Measurements from ENCODE around the gene NETO1.

NETO1 gene

DNA sequence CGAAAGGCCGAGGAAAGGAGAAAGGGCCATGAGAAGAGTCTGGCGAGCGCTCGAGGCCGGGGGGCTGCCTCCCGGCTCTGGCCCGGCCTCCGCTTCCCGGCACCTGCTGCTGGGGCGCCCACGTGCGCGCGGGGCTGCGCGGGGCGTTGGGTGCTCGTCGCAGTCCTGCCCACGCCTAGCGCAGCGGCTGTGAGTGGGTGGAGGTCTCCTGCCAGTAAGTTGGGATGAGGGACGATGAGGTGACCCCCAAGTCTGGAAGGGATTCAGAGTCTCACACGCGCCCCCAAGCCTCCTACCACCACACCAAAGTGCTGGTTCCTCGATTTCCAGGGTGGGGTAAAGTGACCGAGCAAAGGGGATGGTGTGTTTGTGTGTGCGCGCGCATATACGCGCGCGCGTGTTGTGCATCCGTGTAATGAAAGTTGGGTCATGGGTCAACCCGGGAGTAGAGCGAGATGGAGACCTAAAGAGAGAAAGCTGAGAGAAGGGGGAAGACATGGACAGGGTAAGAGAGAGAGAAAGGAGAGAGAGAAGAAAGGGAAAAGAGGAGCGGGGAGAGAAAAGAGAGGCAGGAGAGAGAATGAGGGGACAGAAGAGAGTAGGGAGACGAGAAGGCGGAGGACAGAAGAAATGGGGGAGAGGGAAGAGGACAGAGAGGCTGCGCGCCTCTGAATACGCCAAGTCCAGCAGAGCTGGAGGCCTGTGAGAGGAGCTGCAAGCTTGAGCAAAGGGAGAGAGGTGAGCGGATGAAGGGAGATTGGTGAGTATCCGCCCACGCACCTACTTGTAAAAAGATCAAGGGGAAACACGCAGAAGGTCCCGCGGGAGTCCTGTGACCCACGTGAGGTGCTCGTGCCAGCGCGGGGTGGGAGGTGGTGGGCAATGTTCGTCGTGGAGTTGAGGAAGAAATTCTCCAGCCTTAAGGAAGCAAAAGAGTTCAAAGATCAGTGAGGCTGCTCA, 1.7 kb upstream of the NETO1 start:
- peak overlapping the region; percentile 57 for H3K4me3 ChIP-seq (ENCODE audit: extremely low read depth, insufficient read depth, low read length, poor library complexity, severe bottlenecking)
- peaks cover under 1% of the 10 kb centered on the region for H3K36me3 ChIP-seq (ENCODE audit: control insufficient read depth, insufficient read depth, low read length)
- no peak overlapping the region for H3K27ac ChIP-seq (ENCODE audit: low read depth, low read length, severe bottlenecking)
- H3K4me1 ChIP-seq (ENCODE audit: control insufficient read depth, insufficient read depth, low read length, poor library complexity, severe bottlenecking): peaks cover 5% of the 10 kb centered on the region
- H3K9me3 ChIP-seq (ENCODE audit: control insufficient read depth, low read length): no peaks in the 10 kb centered on the region
- 13 to 15% methylated on average over 29 to 39 of the region's 57 CpGs for WGBS, 2 experiments (ENCODE audit: insufficient coverage in 2 of 2)

DNA sequence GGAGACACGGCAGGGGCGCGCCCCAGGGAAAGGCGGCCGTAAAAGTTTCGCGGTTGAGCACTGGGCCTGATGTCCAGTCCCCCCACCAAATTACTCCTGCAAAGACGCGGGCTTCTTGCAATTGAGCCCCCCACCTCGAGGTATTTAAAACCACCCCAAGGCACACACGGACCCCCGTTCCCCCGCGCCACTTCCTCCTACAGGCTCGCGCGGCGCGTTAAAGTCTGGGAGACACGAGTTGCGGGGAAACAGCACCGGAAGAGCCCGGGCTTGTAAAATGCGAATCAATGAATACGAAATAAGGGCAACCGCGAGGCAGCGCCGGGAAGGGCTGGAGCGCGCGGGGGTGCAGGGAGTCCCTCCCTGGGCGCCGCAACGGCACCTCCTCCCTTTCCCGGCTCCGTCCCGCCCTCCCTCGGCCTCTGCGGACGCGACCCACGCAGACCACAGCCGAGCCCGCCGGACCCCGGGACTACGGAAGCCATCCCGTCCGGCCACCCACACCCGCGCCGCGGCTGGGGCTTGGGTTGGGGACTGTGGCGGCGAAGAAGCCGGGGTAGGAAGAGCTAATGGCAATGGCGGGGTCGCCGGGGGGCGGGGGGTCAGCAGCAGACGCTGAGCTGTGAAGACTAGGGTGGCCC, 918 bp upstream of the NETO1 start:
- peaks cover 8% of the 10 kb centered on the region for H3K36me3 ChIP-seq (ENCODE audit: control insufficient read depth, insufficient read depth, low read length)
- H3K4me3 ChIP-seq (ENCODE audit: extremely low read depth, insufficient read depth, low read length, poor library complexity, severe bottlenecking): peak overlapping the region; percentile 57
- peaks cover 5% of the 10 kb centered on the region for H3K4me1 ChIP-seq (ENCODE audit: control insufficient read depth, insufficient read depth, low read length, poor library complexity, severe bottlenecking)
- 0% methylated on average over 36 to 48 of the region's 62 CpGs for WGBS, 2 experiments (ENCODE audit: insufficient coverage in 2 of 2)
- H3K27ac ChIP-seq (ENCODE audit: low read depth, low read length, severe bottlenecking): no peak overlapping the region
- H3K9me3 ChIP-seq (ENCODE audit: control insufficient read depth, low read length): no peaks in the 10 kb centered on the region

DNA sequence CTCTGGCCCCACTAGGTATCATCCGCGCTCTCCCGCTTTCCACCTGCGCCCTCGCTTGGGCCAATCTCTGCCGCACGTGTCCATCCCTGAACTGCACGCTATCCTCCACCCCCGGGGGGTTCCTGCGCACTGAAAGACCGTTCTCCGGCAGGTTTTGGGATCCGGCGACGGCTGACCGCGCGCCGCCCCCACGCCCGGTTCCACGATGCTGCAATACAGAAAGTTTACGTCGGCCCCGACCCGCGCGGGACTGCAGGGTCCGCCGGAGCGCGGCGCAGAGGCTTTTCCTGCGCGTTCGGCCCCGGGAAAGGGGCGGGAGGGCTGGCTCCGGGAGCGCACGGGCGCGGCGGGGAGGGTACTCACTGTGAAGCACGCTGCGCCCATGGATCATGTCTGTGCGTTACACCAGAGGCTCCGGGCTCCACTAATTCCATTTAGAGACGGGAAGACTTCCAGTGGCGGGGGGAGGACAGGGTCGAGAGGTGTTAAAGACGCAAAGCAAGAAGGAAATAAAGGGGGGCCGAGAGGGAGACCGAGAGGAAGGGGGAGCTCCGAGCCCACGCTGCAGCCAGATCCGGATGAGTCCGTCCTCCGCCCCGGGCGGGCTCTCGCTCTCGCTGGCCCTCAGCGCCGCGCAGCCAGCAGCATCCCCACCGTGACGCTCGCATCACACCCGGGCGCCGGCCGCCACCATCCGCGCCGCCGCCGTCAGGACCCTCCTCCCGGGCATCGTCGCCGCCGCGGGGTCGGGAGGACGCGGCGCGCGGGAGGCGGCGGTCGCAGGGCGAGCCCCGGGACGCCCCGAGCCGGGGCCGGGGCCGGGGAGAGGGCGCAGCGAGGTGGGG, 664 bp downstream of the NETO1 start:
- WGBS, 2 experiments (ENCODE audit: insufficient coverage in 2 of 2): 0% methylated on average over 76 to 97 of the region's 102 CpGs
- H3K4me3 ChIP-seq (ENCODE audit: extremely low read depth, insufficient read depth, low read length, poor library complexity, severe bottlenecking): peak overlapping the region; percentile 57

DNA sequence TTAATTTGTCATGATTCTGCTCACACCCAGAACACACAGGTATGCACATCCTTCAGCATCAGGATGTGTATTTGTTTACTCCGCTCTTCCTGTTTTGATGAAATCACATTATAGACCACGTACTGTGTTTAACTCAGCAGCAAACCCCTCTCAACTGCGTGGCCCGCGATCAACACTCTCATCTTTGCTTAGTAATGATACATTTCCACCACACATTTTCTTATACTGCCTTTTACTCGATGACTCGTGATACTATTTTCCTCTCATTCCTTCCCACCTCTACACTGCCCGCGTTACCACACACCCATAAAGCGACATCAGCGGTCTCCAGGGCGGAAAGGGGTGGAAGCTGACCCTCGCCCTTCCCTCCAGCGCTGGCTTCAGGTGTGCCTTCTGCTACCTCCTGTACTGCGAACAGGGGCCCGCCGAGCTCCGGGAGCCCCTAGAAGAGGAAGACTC, 1.3 kb downstream of the NETO1 start:
- WGBS, 2 experiments (ENCODE audit: insufficient coverage in 2 of 2): 7 to 12% methylated on average over 9 to 17 of the region's 18 CpGs
- Histone ChIP-seq H3K9me3 (ENCODE audit: control insufficient read depth, low read length) (no peaks in the 10 kb centered on the region), H3K4me3 (ENCODE audit: extremely low read depth, insufficient read depth, low read length, poor library complexity, severe bottlenecking) (peak overlapping the region; percentile 57), H3K4me1 (ENCODE audit: control insufficient read depth, insufficient read depth, low read length, poor library complexity, severe bottlenecking) (peaks cover 5% of the 10 kb centered on the region), H3K36me3 (ENCODE audit: control insufficient read depth, insufficient read depth, low read length) (peaks cover 28% of the 10 kb centered on the region), H3K27ac (ENCODE audit: low read depth, low read length, severe bottlenecking) (no peak overlapping the region)

More for the DNA sequence above, 664 bp downstream of the NETO1 start:
- H3K9me3 ChIP-seq (ENCODE audit: control insufficient read depth, low read length): no peaks in the 10 kb centered on the region
- H3K4me1 ChIP-seq (ENCODE audit: control insufficient read depth, insufficient read depth, low read length, poor library complexity, severe bottlenecking): peaks cover 5% of the 10 kb centered on the region
- H3K36me3 ChIP-seq (ENCODE audit: control insufficient read depth, insufficient read depth, low read length): peaks cover 22% of the 10 kb centered on the region
- H3K27ac ChIP-seq (ENCODE audit: low read depth, low read length, severe bottlenecking): no peak overlapping the region

DNA sequence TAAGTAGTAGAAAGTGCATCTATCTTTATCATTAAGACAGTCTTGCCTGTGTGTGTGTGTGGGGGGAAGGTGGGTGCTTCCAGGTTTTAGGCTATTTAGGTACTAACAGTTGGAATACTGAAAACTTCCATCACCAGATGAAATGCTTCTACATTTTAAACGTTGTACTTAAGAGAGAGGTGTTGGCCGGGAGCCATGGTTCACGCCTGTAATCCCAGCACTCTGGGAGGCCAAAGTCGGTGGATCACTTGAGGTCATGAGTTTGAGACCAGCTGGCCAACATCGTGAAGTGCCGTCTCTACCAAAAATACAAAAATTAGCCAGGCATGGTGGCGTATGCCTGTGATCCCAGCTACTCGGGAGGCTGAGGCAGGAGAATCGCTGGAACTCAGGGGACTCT, 4.0 kb downstream of the NETO1 start:
- no peak overlapping the region for H3K4me3 ChIP-seq (ENCODE audit: extremely low read depth, insufficient read depth, low read length, poor library complexity, severe bottlenecking)
- peaks cover 5% of the 10 kb centered on the region for H3K4me1 ChIP-seq (ENCODE audit: control insufficient read depth, insufficient read depth, low read length, poor library complexity, severe bottlenecking)
- H3K36me3 ChIP-seq (ENCODE audit: control insufficient read depth, insufficient read depth, low read length): peaks cover 32% of the 10 kb centered on the region
- WGBS, 2 experiments (ENCODE audit: insufficient coverage in 2 of 2): 83 to 94% methylated on average over 8 to 9 of the region's 9 CpGs
- H3K27ac ChIP-seq (ENCODE audit: low read depth, low read length, severe bottlenecking): no peak overlapping the region
- H3K9me3 ChIP-seq (ENCODE audit: control insufficient read depth, low read length): no peaks in the 10 kb centered on the region

DNA sequence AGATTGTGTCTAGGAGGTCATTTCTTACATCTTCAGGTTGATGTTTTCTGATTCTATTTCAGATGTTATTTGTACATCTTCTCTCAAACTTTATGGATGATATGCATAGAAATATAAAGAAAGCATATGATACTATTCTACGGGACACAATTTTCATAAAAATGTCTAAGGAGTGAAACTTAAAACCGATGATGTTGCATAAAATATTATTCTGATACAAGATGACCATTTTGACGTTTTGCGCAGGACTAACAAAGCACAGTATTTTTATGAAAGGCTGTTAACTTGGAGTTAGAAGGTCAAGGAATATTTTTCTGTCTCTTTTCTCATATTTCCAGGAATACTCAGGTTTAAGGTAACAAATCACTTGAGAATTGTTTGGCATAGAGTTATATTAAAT, 8.7 kb downstream of the NETO1 start:
- Histone ChIP-seq H3K4me1 (ENCODE audit: control insufficient read depth, insufficient read depth, low read length, poor library complexity, severe bottlenecking) (no peaks in the 10 kb centered on the region), H3K36me3 (ENCODE audit: control insufficient read depth, insufficient read depth, low read length) (peaks cover 32% of the 10 kb centered on the region), H3K9me3 (ENCODE audit: control insufficient read depth, low read length) (no peaks in the 10 kb centered on the region), H3K27ac (ENCODE audit: low read depth, low read length, severe bottlenecking) (no peak overlapping the region), H3K4me3 (ENCODE audit: extremely low read depth, insufficient read depth, low read length, poor library complexity, severe bottlenecking) (no peak overlapping the region)
- WGBS, 2 experiments (ENCODE audit: insufficient coverage in 2 of 2): 77% methylated on average over 2 of the region's 4 CpGs; no CpG with 5 or more reads in 1 of the 2 experiments

DNA sequence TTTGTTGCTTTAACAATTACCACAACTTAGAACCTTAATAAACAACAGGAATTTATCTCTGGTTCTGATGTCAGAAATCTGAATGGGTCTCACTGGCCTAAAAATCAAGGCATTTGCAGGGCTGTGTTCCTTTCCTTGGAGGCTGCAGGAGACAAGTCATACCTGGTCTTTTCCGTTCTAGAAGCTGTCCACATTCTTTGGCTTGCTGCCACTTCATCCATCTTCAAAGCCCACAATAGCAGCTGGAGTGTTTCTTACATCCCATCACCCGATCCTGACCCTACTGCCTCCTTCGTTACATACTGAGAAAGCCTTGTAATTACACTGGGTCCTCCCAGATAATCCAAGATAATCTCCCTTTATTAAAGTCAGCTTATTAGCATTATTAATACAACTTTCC, 18.1 kb downstream of the NETO1 start:
- no peak overlapping the region for H3K4me3 ChIP-seq (ENCODE audit: extremely low read depth, insufficient read depth, low read length, poor library complexity, severe bottlenecking)
- 90% methylated on average over 2 to 3 of the region's 3 CpGs for WGBS, 2 experiments (ENCODE audit: insufficient coverage in 2 of 2)
- peaks cover 2% of the 10 kb centered on the region for H3K4me1 ChIP-seq (ENCODE audit: control insufficient read depth, insufficient read depth, low read length, poor library complexity, severe bottlenecking)
- no peak overlapping the region for H3K27ac ChIP-seq (ENCODE audit: low read depth, low read length, severe bottlenecking)
- H3K36me3 ChIP-seq (ENCODE audit: control insufficient read depth, insufficient read depth, low read length): peaks cover 6% of the 10 kb centered on the region
- no peaks in the 10 kb centered on the region for H3K9me3 ChIP-seq (ENCODE audit: control insufficient read depth, low read length)

DNA sequence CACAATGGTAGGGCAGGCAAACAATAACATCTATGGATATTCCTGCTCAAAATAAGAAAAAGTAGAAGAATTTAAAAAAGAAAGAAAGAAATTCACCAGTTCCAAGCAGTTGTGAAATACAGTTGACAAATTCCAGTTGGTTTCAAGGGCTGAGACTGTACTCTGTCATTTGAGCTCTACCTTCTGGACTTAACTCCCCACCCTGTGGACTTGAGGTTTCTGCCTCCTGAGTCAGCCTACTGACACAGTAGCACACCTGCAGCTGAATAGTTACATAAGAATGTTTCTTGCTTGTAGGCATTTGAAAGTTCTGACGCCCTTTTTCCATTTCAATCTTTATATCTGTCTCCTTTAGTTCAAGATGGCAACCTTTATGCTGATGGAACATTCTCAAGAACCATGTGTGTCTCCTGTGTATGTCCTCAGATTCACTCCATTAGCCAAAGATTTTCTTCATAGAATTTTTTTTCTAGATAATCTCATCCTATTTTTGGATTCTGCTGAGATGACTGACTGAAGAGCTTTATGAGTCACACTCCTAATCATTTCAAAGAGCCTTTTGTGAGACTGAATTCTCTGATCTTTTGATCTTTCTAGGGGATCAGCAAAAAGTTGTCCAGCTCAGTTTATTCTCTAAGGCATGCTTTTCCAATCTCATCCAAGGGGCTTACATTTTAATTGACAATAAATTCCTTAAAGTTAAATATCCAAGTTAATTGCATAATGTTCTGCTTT, 19.1 kb downstream of the NETO1 start:
- 14 to 29% methylated on average over 1 of the region's 1 CpG for WGBS, 2 experiments (ENCODE audit: insufficient coverage in 2 of 2)
- Histone ChIP-seq H3K27ac (ENCODE audit: low read depth, low read length, severe bottlenecking) (no peak overlapping the region), H3K4me3 (ENCODE audit: extremely low read depth, insufficient read depth, low read length, poor library complexity, severe bottlenecking) (no peak overlapping the region), H3K4me1 (ENCODE audit: control insufficient read depth, insufficient read depth, low read length, poor library complexity, severe bottlenecking) (peaks cover 2% of the 10 kb centered on the region), H3K36me3 (ENCODE audit: control insufficient read depth, insufficient read depth, low read length) (peaks cover 6% of the 10 kb centered on the region), H3K9me3 (ENCODE audit: control insufficient read depth, low read length) (no peaks in the 10 kb centered on the region)

DNA sequence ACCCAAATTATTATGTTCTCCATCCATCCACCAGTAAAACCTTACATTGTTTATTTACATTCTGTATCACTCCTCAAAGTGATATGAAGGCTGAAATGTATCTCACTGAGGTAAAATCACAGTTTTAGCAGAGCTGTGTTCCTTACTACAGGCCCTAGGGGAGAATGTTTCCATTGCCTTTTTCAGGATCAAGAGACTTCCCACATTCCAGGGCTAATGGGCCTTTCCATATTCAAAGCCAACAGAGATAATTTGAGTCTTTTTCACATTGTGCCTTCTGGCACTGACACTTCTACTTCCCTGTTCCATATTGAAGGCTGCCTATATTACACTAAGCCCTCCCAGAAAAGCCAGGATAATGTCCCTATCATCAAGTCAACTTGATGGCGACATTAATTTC, 20.0 kb downstream of the NETO1 start:
- H3K27ac ChIP-seq (ENCODE audit: low read depth, low read length, severe bottlenecking): no peak overlapping the region
- H3K9me3 ChIP-seq (ENCODE audit: control insufficient read depth, low read length): no peaks in the 10 kb centered on the region
- H3K36me3 ChIP-seq (ENCODE audit: control insufficient read depth, insufficient read depth, low read length): peaks cover 3% of the 10 kb centered on the region
- peaks cover 2% of the 10 kb centered on the region for H3K4me1 ChIP-seq (ENCODE audit: control insufficient read depth, insufficient read depth, low read length, poor library complexity, severe bottlenecking)
- H3K4me3 ChIP-seq (ENCODE audit: extremely low read depth, insufficient read depth, low read length, poor library complexity, severe bottlenecking): no peak overlapping the region
- WGBS, 2 experiments (ENCODE audit: insufficient coverage in 2 of 2): 92 to 100% methylated on average over 1 of the region's 1 CpG
